ENCODE measurements around the gene AKAP1. TPM values are rescaled to one million over a fixed set of nuclear protein-coding genes. Genes with fewer than 3 reads are reported as not detected.

AKAP1 gene
- total RNA-seq, 2 experiments from 2014 or later, result 20.3 to 23.1 TPM

DNA sequence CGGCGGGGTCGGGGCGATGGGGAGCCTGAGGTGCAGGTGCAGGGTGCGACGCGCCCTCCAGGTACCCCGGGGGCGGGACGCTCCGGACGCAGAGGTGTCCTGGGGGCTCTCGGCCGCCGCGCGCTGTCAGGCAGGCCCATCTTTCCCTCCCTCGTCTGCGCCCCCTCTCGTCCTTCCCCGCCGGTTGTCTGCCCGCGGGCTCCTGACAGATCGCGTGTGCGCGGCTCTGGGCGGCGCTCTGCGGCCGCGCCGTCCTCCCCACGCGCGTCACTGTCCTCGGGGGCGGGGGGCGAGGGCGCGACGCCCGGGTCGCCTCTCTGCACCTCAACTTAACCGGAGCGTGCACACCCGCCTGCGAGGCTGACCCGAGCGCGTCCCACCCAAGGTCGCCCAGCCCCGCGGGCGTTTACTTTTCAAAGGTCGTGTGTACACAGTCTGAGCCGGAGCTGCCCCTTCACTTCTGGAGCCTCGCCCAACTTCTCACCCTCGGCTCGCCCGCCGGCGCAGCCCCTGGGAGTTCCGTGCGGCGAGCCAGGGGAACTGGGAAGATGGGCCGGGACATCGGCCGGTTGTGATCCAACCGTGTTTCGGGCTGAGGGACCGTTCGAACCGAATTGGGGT lies 512 bp downstream of the AKAP1 start:
- peak overlapping the region; percentile 25 to 48 for H3K27ac ChIP-seq (ENCODE audit: low read depth in 1 of 2, low read length in 2 of 2)
- Mint-ChIP-seq H3K36me3 (ENCODE audit: low read depth) (peaks cover 11% of the 10 kb centered on the region), H3K27ac (peak overlapping the region; percentile 89), H3K4me1 (ENCODE audit: low read depth) (peaks cover 36% of the 10 kb centered on the region), H3K4me3 (peak overlapping the region; percentile 95), H3K9me3 (no peaks in the 10 kb centered on the region), H3K27me3 (no peaks in the 10 kb centered on the region)
- DNase-seq (peak; percentile 22 to 89 (median 58)), ATAC-seq (ENCODE audit: poor library complexity) (peak; percentile 45)
- peaks cover 20% of the 10 kb centered on the region for H3K4me1 ChIP-seq (ENCODE audit: insufficient read depth, low read length)
- intact Hi-C loops (cut with DNase I, micrococcal nuclease), result loop anchor here (1.0 to 10.0 kb wide), 9 partner anchors 107 to 1661 kb away; partner anchors contain the start of genes C17orf67 (in 1 of the 2), DYNLL2 (in 1 of the 2), MMD (in 1 of the 2) and MSI2 (in 1 of the 2)
- H3K4me3 ChIP-seq (ENCODE audit: low read length), result peak overlapping the region; percentile 89
- no peaks in the 10 kb centered on the region for H3K27me3 ChIP-seq (ENCODE audit: control insufficient read depth in 1 of 2, insufficient read depth in 2 of 2, low read length in 2 of 2)
- CTCF ChIA-PET, result interaction anchor here (0.7 to 1.5 kb wide), 4 partner anchors 107 to 921 kb away, joined by 3 to 8 read pairs (median 6); partner anchors contain the start of genes COIL, SCPEP1 and SRSF1
- H3K9me3 ChIP-seq (ENCODE audit: control insufficient read depth in 1 of 2, insufficient read depth in 1 of 2, low read length in 2 of 2), result no peaks in the 10 kb centered on the region
- TF ChIP-seq, protein P1, sequence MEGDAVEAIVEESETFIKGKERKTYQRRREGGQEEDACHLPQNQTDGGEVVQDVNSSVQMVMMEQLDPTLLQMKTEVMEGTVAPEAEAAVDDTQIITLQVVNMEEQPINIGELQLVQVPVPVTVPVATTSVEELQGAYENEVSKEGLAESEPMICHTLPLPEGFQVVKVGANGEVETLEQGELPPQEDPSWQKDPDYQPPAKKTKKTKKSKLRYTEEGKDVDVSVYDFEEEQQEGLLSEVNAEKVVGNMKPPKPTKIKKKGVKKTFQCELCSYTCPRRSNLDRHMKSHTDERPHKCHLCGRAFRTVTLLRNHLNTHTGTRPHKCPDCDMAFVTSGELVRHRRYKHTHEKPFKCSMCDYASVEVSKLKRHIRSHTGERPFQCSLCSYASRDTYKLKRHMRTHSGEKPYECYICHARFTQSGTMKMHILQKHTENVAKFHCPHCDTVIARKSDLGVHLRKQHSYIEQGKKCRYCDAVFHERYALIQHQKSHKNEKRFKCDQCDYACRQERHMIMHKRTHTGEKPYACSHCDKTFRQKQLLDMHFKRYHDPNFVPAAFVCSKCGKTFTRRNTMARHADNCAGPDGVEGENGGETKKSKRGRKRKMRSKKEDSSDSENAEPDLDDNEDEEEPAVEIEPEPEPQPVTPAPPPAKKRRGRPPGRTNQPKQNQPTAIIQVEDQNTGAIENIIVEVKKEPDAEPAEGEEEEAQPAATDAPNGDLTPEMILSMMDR (IDR thresholded peaks at IDR 0.05), result no peak
- POLR2A ChIA-PET, result interaction anchor here (0.8 to 2.5 kb wide), 15 partner anchors 12 to 1242 kb away, joined by 3 to 24 read pairs (median 4); partner anchors contain the start of genes C17orf67, DGKE, DYNLL2 and MKS1
- no peaks in the 10 kb centered on the region for H3K36me3 ChIP-seq (ENCODE audit: insufficient read depth, low read length)

DNA sequence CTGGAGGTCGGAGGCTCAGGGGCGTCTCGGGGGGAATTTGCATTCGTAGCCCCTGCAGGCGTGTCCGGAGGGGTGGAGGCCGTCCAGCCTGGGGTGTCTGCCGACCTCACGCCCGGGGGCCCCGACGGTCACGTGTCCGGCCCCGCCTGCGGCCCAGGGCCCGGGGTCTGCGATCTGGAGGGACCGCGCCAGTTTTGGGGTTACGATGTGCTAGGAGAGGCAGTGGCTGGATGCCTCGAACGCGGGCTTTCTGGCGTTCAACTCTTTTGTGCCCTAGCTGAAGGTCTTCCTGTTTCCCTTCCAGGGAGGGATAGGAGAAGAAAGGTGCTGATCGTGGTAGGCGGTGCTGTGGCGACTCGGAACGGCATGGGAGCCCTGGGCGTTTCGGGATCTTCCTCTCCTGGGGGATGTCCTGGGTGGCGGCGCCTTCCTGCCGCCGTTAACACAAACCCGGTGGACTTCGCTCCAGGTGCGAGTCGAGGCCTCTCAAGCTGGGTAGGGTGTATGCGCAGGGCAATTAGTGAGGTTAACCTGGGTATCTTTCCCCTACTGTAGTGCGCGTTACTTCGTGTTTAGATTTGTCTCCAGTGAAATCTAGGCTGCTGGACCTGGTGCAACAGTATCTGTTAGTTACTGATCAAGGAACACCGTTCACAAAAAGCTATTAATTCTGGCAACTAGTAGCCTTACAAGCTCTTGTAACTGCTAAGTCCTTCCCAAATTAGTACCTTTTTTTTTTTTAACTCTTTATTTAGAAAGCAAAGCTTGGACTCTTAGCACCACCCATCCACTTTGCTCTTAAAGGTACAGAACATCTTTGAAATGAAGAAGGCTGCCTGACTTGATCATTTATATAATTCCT lies 1.3 kb downstream of the AKAP1 start:
- CTCF ChIA-PET, result interaction anchor here (0.7 kb wide), 2 partner anchors 45 to 250 kb away, joined by 3 read pairs; no protein-coding TSS in a partner anchor
- H3K36me3 Mint-ChIP-seq (ENCODE audit: low read depth), result peaks cover 11% of the 10 kb centered on the region
- no peak for ATAC-seq (ENCODE audit: poor library complexity)
- intact Hi-C loops (cut with DNase I, micrococcal nuclease), result loop anchor here in 1 of 2 experiments (2.0 to 10.0 kb wide), 7 partner anchors 107 to 1661 kb away; partner anchors contain the start of genes DYNLL2, MMD, MSI2 and NOG
- Histone ChIP-seq H3K27me3 (ENCODE audit: control insufficient read depth in 1 of 2, insufficient read depth in 2 of 2, low read length in 2 of 2) (no peaks in the 10 kb centered on the region), H3K27ac (ENCODE audit: low read depth in 1 of 2, low read length in 2 of 2) (peak overlapping the region; percentile 12 to 27), H3K36me3 (ENCODE audit: insufficient read depth, low read length) (no peaks in the 10 kb centered on the region), H3K4me1 (ENCODE audit: insufficient read depth, low read length) (peaks cover 20% of the 10 kb centered on the region), H3K9me3 (ENCODE audit: control insufficient read depth in 1 of 2, insufficient read depth in 1 of 2, low read length in 2 of 2) (no peaks in the 10 kb centered on the region), H3K4me3 (ENCODE audit: low read length) (peak overlapping the region; percentile 89)
- H3K4me3 Mint-ChIP-seq, result peak overlapping the region; percentile 95
- TF ChIP-seq, protein P1 (IDR thresholded peaks at IDR 0.05), result no peak
- H3K9me3 Mint-ChIP-seq, result no peaks in the 10 kb centered on the region
- H3K27me3 Mint-ChIP-seq, result no peaks in the 10 kb centered on the region
- H3K4me1 Mint-ChIP-seq (ENCODE audit: low read depth), result peaks cover 36% of the 10 kb centered on the region
- peak in 10 of 14 experiments; percentile 5 to 46 (median 12) for DNase-seq
- H3K27ac Mint-ChIP-seq, result peak overlapping the region; percentile 89
- POLR2A ChIA-PET, result interaction anchor here (0.7 to 2.5 kb wide), 4 partner anchors 171 to 997 kb away, joined by 3 to 24 read pairs (median 6); partner anchors contain the start of genes C17orf67, DGKE, DYNLL2 and MSI2

GRCh38 chr17:57088298-57088697 lies 3.3 kb downstream of the AKAP1 start:
- no peak overlapping the region for H3K4me3 ChIP-seq (ENCODE audit: low read length)
- TF ChIP-seq, protein P1 (IDR thresholded peaks at IDR 0.05), result no peak
- Mint-ChIP-seq H3K4me1 (ENCODE audit: low read depth) (peaks cover 36% of the 10 kb centered on the region), H3K36me3 (ENCODE audit: low read depth) (peaks cover 11% of the 10 kb centered on the region), H3K4me3 (peak overlapping the region; percentile 95), H3K9me3 (no peaks in the 10 kb centered on the region), H3K27me3 (no peaks in the 10 kb centered on the region), H3K27ac (no peak overlapping the region)
- DNase-seq, result no peak
- ChIA-PET POLR2A (no interaction called here), CTCF (interaction anchor here (0.9 to 1.2 kb wide), 2 partner anchors 18 to 911 kb away, joined by 3 read pairs; no protein-coding TSS in a partner anchor)
- H3K36me3 ChIP-seq (ENCODE audit: insufficient read depth, low read length), result no peaks in the 10 kb centered on the region
- H3K4me1 ChIP-seq (ENCODE audit: insufficient read depth, low read length), result peaks cover 20% of the 10 kb centered on the region
- intact Hi-C loops (cut with DNase I, micrococcal nuclease), result loop anchor here in 1 of 2 experiments (5.0 to 10.0 kb wide), 5 partner anchors 493 to 1663 kb away; partner anchors contain the start of genes DYNLL2, MMD and NOG
- H3K9me3 ChIP-seq (ENCODE audit: control insufficient read depth in 1 of 2, insufficient read depth in 1 of 2, low read length in 2 of 2), result no peaks in the 10 kb centered on the region
- H3K27ac ChIP-seq (ENCODE audit: low read depth in 1 of 2, low read length in 2 of 2), result no peak overlapping the region
- no peak for ATAC-seq (ENCODE audit: poor library complexity)
- H3K27me3 ChIP-seq (ENCODE audit: control insufficient read depth in 1 of 2, insufficient read depth in 2 of 2, low read length in 2 of 2), result no peaks in the 10 kb centered on the region

All from CD4-positive, alpha-beta T cell (primary cell).